ENCODE measurements around the gene AKR7A3.

The AKR7A3 gene

GRCh38 chr1:19331262-19331878 is 42.8 kb upstream of the AKR7A3 start:
- no peak overlapping the region for H3K4me3 ChIP-seq (replicated peaks in 1 of 2; ENCODE audit: low read depth in 2 of 2, low read length in 2 of 2)
- TF ChIP-seq CTCF (IDR thresholded peaks at IDR 0.05; ENCODE audit: low read depth, low read length): no peak

GRCh38 chr1:19330449-19331135 is 42.0 kb upstream of the AKR7A3 start:
- TF ChIP-seq CTCF (IDR thresholded peaks at IDR 0.05; ENCODE audit: low read depth, low read length): no peak
- no peak overlapping the region for H3K4me3 ChIP-seq (replicated peaks in 1 of 2; ENCODE audit: low read depth in 2 of 2, low read length in 2 of 2)
- DNase-seq (ENCODE audit: low read depth in 2 of 2): no peak

More at GRCh38 chr1:19331262-19331878, 42.8 kb upstream of the AKR7A3 start:
- DNase-seq (ENCODE audit: low read depth in 2 of 2): no peak

- TF ChIP-seq CTCF (IDR thresholded peaks at IDR 0.05; ENCODE audit: low read depth, low read length): no peak
- H3K4me3 ChIP-seq (replicated peaks in 1 of 2; ENCODE audit: low read depth in 2 of 2, low read length in 2 of 2): no peak overlapping the region
- DNase-seq (ENCODE audit: low read depth in 2 of 2): no peak
Measured at GRCh38 chr1:19329611-19330010, 41.0 kb upstream of the AKR7A3 start.

GRCh38 chr1:19329188-19329587 is 40.6 kb upstream of the AKR7A3 start:
- no peak for DNase-seq (ENCODE audit: low read depth in 2 of 2)

GRCh38 chr1:19328486-19328885 is 39.9 kb upstream of the AKR7A3 start:
- DNase-seq (ENCODE audit: low read depth in 2 of 2): no peak
- TF ChIP-seq CTCF (IDR thresholded peaks at IDR 0.05; ENCODE audit: low read depth, low read length): no peak
- H3K4me3 ChIP-seq (replicated peaks in 1 of 2; ENCODE audit: low read depth in 2 of 2, low read length in 2 of 2): no peak overlapping the region

More at GRCh38 chr1:19329188-19329587, 40.6 kb upstream of the AKR7A3 start:
- TF ChIP-seq CTCF (IDR thresholded peaks at IDR 0.05; ENCODE audit: low read depth, low read length): no peak
- no peak overlapping the region for H3K4me3 ChIP-seq (replicated peaks in 1 of 2; ENCODE audit: low read depth in 2 of 2, low read length in 2 of 2)

GRCh38 chr1:19327736-19328135 is 39.2 kb upstream of the AKR7A3 start:
- no peak overlapping the region for H3K4me3 ChIP-seq (replicated peaks in 1 of 2; ENCODE audit: low read depth in 2 of 2, low read length in 2 of 2)
- no peak for TF ChIP-seq CTCF (IDR thresholded peaks at IDR 0.05; ENCODE audit: low read depth, low read length)
- no peak for DNase-seq (ENCODE audit: low read depth in 2 of 2)
